Activated T-cell treated with anti-CD3 and anti-CD28 coated beads, Interleukin-2, amount 50 U/mL, for 24 hours (primary cell): ENCODE data around the gene WDR6.

Experiments
- DNase-seq: peaks from one replicate; pipeline ENCODE4 v3.0.0-alpha.2; 2020
- H3K27ac Mint-ChIP-seq: 2 replicates; pipeline ENCODE4 v1.8.0; 2020; ENCODE audit warnings: mild to moderate bottlenecking, mixed read lengths
- H3K27me3 Mint-ChIP-seq: 2 replicates; pipeline ENCODE4 v1.8.0; 2020; ENCODE audit warnings: mixed read lengths
- H3K36me3 Mint-ChIP-seq: 2 replicates; pipeline ENCODE4 v1.8.0; 2020; ENCODE audit warnings: low read depth, mixed read lengths
- H3K4me1 Mint-ChIP-seq: 2 replicates; pipeline ENCODE4 v1.8.0; 2020; ENCODE audit warnings: low read depth, mixed read lengths
- H3K4me3 Mint-ChIP-seq: 2 replicates; pipeline ENCODE4 v1.8.0; 2020; ENCODE audit warnings: mild to moderate bottlenecking, moderate library complexity, mixed read lengths
- H3K9me3 Mint-ChIP-seq: 2 replicates; pipeline ENCODE4 v1.8.0; 2020; ENCODE audit warnings: mixed read lengths

WDR6 gene

GRCh38 chr3:49025793-49026520, 18.8 kb downstream of the WDR6 start:
- peak overlapping the region; percentile 90 for H3K4me3 Mint-ChIP-seq
- peaks cover 68% of the 10 kb centered on the region for H3K4me1 Mint-ChIP-seq

GRCh38 chr3:49026536-49026935, 19.3 kb downstream of the WDR6 start:
- peak overlapping the region; percentile 96 for H3K27ac Mint-ChIP-seq
- H3K27me3 Mint-ChIP-seq = no peaks in the 10 kb centered on the region
- H3K9me3 Mint-ChIP-seq = no peaks in the 10 kb centered on the region
- peaks cover 68% of the 10 kb centered on the region for H3K4me1 Mint-ChIP-seq
- H3K36me3 Mint-ChIP-seq = peaks cover 94% of the 10 kb centered on the region
- H3K4me3 Mint-ChIP-seq = peak overlapping the region; percentile 90
- DNase-seq = no peak

More at GRCh38 chr3:49025793-49026520, 18.8 kb downstream of the WDR6 start:
- H3K27me3 Mint-ChIP-seq = no peaks in the 10 kb centered on the region
- no peak for DNase-seq
- peaks cover 92% of the 10 kb centered on the region for H3K36me3 Mint-ChIP-seq
- peak overlapping the region; percentile 96 for H3K27ac Mint-ChIP-seq
- no peaks in the 10 kb centered on the region for H3K9me3 Mint-ChIP-seq

- H3K4me3 Mint-ChIP-seq = peak overlapping the region; percentile 90
- no peaks in the 10 kb centered on the region for H3K27me3 Mint-ChIP-seq
- no peaks in the 10 kb centered on the region for H3K9me3 Mint-ChIP-seq
- peaks cover 100% of the 10 kb centered on the region for H3K36me3 Mint-ChIP-seq
- peak overlapping the region; percentile 96 for H3K27ac Mint-ChIP-seq
- H3K4me1 Mint-ChIP-seq = peaks cover 68% of the 10 kb centered on the region
- no peak for DNase-seq
Measured at GRCh38 chr3:49027634-49028033, 20.4 kb downstream of the WDR6 start.

- Mint-ChIP-seq H3K9me3 (no peaks in the 10 kb centered on the region), H3K4me3 (peak overlapping the region; percentile 90), H3K36me3 (peaks cover 100% of the 10 kb centered on the region), H3K4me1 (peaks cover 62% of the 10 kb centered on the region), H3K27me3 (no peaks in the 10 kb centered on the region), H3K27ac (peak overlapping the region; percentile 96)
- no peak for DNase-seq
Measured at GRCh38 chr3:49028298-49028672, 21.1 kb downstream of the WDR6 start.

GRCh38 chr3:49028673-49029562, 21.7 kb downstream of the WDR6 start, which contains the start of gene IMPDH2:
TSS of gene IMPDH2 (minus strand) at chr3:49029398. CDS start at chr3:49029350, 48 bp downstream.
- H3K4me3 Mint-ChIP-seq = peak within 1 kb of the TSS; percentile 90
- no peaks in the 10 kb centered on the region for H3K9me3 Mint-ChIP-seq
- DNase-seq = peak; percentile 97
- no peaks in the 10 kb centered on the region for H3K27me3 Mint-ChIP-seq
- peak within 1 kb of the TSS; percentile 96 for H3K27ac Mint-ChIP-seq
- peaks cover 100% of the 10 kb centered on the region for H3K36me3 Mint-ChIP-seq
- peaks cover 57% of the 10 kb centered on the region for H3K4me1 Mint-ChIP-seq

GRCh38 chr3:49029563-49029884, 22.3 kb downstream of the WDR6 start:
- Mint-ChIP-seq H3K4me3 (peak overlapping the region; percentile 90), H3K27me3 (no peaks in the 10 kb centered on the region), H3K9me3 (no peaks in the 10 kb centered on the region), H3K4me1 (peaks cover 51% of the 10 kb centered on the region), H3K36me3 (peaks cover 99% of the 10 kb centered on the region), H3K27ac (peak overlapping the region; percentile 96)
- no peak for DNase-seq

GRCh38 chr3:49030321-49030720, 23.1 kb downstream of the WDR6 start:
- Mint-ChIP-seq H3K4me1 (peaks cover 43% of the 10 kb centered on the region), H3K9me3 (no peaks in the 10 kb centered on the region), H3K4me3 (no peak overlapping the region), H3K27ac (peak overlapping the region; percentile 83), H3K36me3 (peaks cover 99% of the 10 kb centered on the region), H3K27me3 (no peaks in the 10 kb centered on the region)
- no peak for DNase-seq

GRCh38 chr3:49032646-49033304, 25.6 kb downstream of the WDR6 start:
- Mint-ChIP-seq H3K9me3 (no peaks in the 10 kb centered on the region), H3K36me3 (peaks cover 95% of the 10 kb centered on the region), H3K27me3 (no peaks in the 10 kb centered on the region), H3K4me1 (peaks cover 19% of the 10 kb centered on the region), H3K4me3 (no peak overlapping the region), H3K27ac (peak overlapping the region; percentile 66)
- DNase-seq = no peak

GRCh38 chr3:49034650-49035049, 27.5 kb downstream of the WDR6 start:
- peaks cover 79% of the 10 kb centered on the region for H3K36me3 Mint-ChIP-seq
- no peak for DNase-seq
- H3K9me3 Mint-ChIP-seq = no peaks in the 10 kb centered on the region
- no peak overlapping the region for H3K4me3 Mint-ChIP-seq
- peaks cover 4% of the 10 kb centered on the region for H3K4me1 Mint-ChIP-seq
- no peaks in the 10 kb centered on the region for H3K27me3 Mint-ChIP-seq
- H3K27ac Mint-ChIP-seq = peak overlapping the region; percentile 45

- Mint-ChIP-seq H3K27ac (peak overlapping the region; percentile 52), H3K4me3 (no peak overlapping the region), H3K27me3 (no peaks in the 10 kb centered on the region), H3K4me1 (no peaks in the 10 kb centered on the region), H3K36me3 (peaks cover 79% of the 10 kb centered on the region), H3K9me3 (no peaks in the 10 kb centered on the region)
- no peak for DNase-seq
Measured at GRCh38 chr3:49035281-49035680, 28.1 kb downstream of the WDR6 start.

GRCh38 chr3:49053543-49053942, 46.4 kb downstream of the WDR6 start:
- Mint-ChIP-seq H3K27ac (peak overlapping the region; percentile 38), H3K27me3 (no peaks in the 10 kb centered on the region), H3K36me3 (peaks cover 81% of the 10 kb centered on the region), H3K9me3 (no peaks in the 10 kb centered on the region), H3K4me1 (peaks cover 4% of the 10 kb centered on the region), H3K4me3 (no peak overlapping the region)
- no peak for DNase-seq

- H3K9me3 Mint-ChIP-seq = no peaks in the 10 kb centered on the region
- no peaks in the 10 kb centered on the region for H3K27me3 Mint-ChIP-seq
- H3K27ac Mint-ChIP-seq = peak overlapping the region; percentile 15
- H3K4me1 Mint-ChIP-seq = peaks cover 4% of the 10 kb centered on the region
- no peak for DNase-seq
- no peak overlapping the region for H3K4me3 Mint-ChIP-seq
- peaks cover 86% of the 10 kb centered on the region for H3K36me3 Mint-ChIP-seq
Measured at GRCh38 chr3:49054344-49054862, 47.2 kb downstream of the WDR6 start.

- H3K9me3 Mint-ChIP-seq = no peaks in the 10 kb centered on the region
- H3K36me3 Mint-ChIP-seq = peaks cover 87% of the 10 kb centered on the region
- H3K27ac Mint-ChIP-seq = no peak overlapping the region
- no peak for DNase-seq
- H3K27me3 Mint-ChIP-seq = no peaks in the 10 kb centered on the region
- H3K4me3 Mint-ChIP-seq = no peak overlapping the region
- H3K4me1 Mint-ChIP-seq = peaks cover 4% of the 10 kb centered on the region
Measured at GRCh38 chr3:49057268-49057667, 50.1 kb downstream of the WDR6 start.

GRCh38 chr3:49058011-49058410, 50.8 kb downstream of the WDR6 start:
- Mint-ChIP-seq H3K27me3 (no peaks in the 10 kb centered on the region), H3K4me3 (no peak overlapping the region), H3K9me3 (no peaks in the 10 kb centered on the region), H3K27ac (no peak overlapping the region), H3K4me1 (peaks cover 4% of the 10 kb centered on the region), H3K36me3 (peaks cover 90% of the 10 kb centered on the region)
- no peak for DNase-seq
